Nephron (organoid): Measurements from ENCODE around the gene EXOSC2.

Experiments
- H3K27ac Mint-ChIP-seq, 3 experiments: 2 replicates each; pipeline ENCODE4 v1.8.0; 2020; ENCODE audit warnings: mixed read lengths in 3 of 3, mild to moderate bottlenecking in 2 of 3, moderate library complexity in 1 of 3
- H3K27me3 Mint-ChIP-seq: 2 replicates; pipeline ENCODE4 v1.8.0; 2021; ENCODE audit warnings: low read depth, mild to moderate bottlenecking, moderate library complexity, mixed read lengths
- H3K36me3 Mint-ChIP-seq: 2 replicates; pipeline ENCODE4 v1.8.0; 2020; ENCODE audit warnings: low read depth, mixed read lengths
- H3K4me1 Mint-ChIP-seq: 2 replicates; pipeline ENCODE4 v1.8.0; 2020; ENCODE audit warnings: mixed read lengths
- H3K4me3 Mint-ChIP-seq, 3 experiments: 2 replicates each; pipeline ENCODE4 v1.8.0; 2020; ENCODE audit warnings: mild to moderate bottlenecking in 3 of 3, mixed read lengths in 3 of 3, moderate library complexity in 2 of 3
- H3K9me3 Mint-ChIP-seq: 2 replicates; pipeline ENCODE4 v1.8.0; 2020; ENCODE audit warnings: mixed read lengths
- TF ChIP-seq, protein P1 (sequence below), 3 experiments: fragments of 200-600 bp; sonication (generic); IDR thresholded peaks; one replicate each; pipeline ENCODE4 v1.5.0; 2021; ENCODE audit warnings: antibody characterized with exemption in 3 of 3; ENCODE audit not compliant: unreplicated experiment in 3 of 3

Gene EXOSC2

DNA sequence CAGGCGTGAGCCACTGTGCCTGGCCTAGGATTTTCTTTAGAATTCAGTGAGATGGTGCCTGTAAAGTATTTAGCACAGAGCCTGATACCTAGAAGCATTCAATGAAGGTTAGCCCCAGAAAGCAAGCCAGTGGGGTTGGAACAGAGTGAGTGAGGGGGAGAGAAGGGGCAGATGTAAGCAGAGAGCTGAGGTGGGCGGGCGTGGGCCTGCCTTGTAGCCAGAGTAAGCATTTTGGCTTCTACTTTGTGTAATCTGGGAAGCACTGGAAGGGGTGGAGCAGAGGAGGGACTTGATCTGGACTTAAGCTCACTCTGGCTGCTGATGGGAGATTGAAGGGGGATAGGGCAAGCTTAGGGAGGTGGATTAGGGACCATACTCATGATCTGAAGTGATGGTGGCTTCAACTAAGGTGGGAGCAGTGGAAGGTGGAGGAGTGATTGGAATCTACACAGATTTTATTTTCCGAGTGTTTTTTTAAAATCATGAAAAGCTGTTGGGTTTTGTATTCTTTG lies 2.6 kb downstream of the EXOSC2 start:
- Mint-ChIP-seq H3K36me3 (peaks cover 45% of the 10 kb centered on the region), H3K27ac (no peak overlapping the region), H3K4me1 (peaks cover 23% of the 10 kb centered on the region), H3K4me3 (peak overlapping the region in 2 of 3 experiments; percentile 36 to 38), H3K27me3 (no peaks in the 10 kb centered on the region), H3K9me3 (no peaks in the 10 kb centered on the region)
- TF ChIP-seq, protein P1, sequence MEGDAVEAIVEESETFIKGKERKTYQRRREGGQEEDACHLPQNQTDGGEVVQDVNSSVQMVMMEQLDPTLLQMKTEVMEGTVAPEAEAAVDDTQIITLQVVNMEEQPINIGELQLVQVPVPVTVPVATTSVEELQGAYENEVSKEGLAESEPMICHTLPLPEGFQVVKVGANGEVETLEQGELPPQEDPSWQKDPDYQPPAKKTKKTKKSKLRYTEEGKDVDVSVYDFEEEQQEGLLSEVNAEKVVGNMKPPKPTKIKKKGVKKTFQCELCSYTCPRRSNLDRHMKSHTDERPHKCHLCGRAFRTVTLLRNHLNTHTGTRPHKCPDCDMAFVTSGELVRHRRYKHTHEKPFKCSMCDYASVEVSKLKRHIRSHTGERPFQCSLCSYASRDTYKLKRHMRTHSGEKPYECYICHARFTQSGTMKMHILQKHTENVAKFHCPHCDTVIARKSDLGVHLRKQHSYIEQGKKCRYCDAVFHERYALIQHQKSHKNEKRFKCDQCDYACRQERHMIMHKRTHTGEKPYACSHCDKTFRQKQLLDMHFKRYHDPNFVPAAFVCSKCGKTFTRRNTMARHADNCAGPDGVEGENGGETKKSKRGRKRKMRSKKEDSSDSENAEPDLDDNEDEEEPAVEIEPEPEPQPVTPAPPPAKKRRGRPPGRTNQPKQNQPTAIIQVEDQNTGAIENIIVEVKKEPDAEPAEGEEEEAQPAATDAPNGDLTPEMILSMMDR (IDR thresholded peaks at IDR 0.05; ENCODE audit: unreplicated experiment in 3 of 3): no peak

DNA sequence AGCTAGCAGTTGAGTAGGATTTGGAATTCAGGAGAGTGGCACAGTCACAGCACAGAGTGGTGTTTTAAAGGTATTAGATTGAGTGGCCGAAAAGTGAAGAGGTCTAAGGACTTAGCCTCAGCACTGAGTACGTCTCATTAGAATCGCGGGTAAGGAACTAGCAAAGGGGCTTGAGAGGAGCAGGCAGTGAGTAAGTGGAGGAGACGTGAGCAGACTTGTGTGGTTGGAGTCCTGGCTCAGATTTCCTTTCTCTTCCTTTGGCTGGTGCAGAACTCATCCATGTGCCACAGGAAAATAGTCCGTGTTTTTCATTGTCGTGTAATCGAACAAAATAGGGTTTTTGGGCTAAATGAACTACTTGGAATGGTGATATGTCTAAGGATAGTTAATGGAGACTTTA lies 3.4 kb downstream of the EXOSC2 start:
- H3K27ac Mint-ChIP-seq: no peak overlapping the region
- H3K9me3 Mint-ChIP-seq: no peaks in the 10 kb centered on the region
- TF ChIP-seq, protein P1 (IDR thresholded peaks at IDR 0.05; ENCODE audit: unreplicated experiment in 3 of 3): no peak

DNA sequence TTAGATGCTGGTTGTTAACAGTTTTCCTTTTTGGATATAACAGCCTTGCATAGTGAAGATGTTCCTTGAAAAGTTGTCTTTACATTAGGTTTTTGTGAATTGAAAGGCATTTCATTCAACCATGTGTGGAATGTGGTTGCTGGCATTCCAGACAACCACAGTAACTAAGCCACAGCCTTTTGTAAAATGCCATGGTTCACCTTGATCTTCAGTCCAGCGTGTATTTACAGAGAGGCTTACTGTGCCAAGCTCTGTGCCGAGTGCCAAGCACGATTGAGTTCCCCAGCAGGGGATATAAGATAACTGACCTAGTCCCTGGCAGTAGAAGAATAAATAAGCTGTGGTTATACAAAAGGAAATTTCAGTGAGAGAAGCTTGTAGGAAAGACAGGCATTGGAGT lies 4.9 kb downstream of the EXOSC2 start:
- H3K4me3 Mint-ChIP-seq: no peak overlapping the region
- TF ChIP-seq, protein P1 (IDR thresholded peaks at IDR 0.05; ENCODE audit: unreplicated experiment in 3 of 3): no peak
- H3K4me1 Mint-ChIP-seq: peaks cover 30% of the 10 kb centered on the region
- no peaks in the 10 kb centered on the region for H3K9me3 Mint-ChIP-seq
- peaks cover 68% of the 10 kb centered on the region for H3K36me3 Mint-ChIP-seq
- H3K27me3 Mint-ChIP-seq: no peaks in the 10 kb centered on the region
- no peak overlapping the region for H3K27ac Mint-ChIP-seq

More for the DNA sequence above, 3.4 kb downstream of the EXOSC2 start:
- no peaks in the 10 kb centered on the region for H3K27me3 Mint-ChIP-seq
- peak overlapping the region in 2 of 3 experiments; percentile 14 to 20 for H3K4me3 Mint-ChIP-seq
- peaks cover 28% of the 10 kb centered on the region for H3K4me1 Mint-ChIP-seq
- peaks cover 53% of the 10 kb centered on the region for H3K36me3 Mint-ChIP-seq

DNA sequence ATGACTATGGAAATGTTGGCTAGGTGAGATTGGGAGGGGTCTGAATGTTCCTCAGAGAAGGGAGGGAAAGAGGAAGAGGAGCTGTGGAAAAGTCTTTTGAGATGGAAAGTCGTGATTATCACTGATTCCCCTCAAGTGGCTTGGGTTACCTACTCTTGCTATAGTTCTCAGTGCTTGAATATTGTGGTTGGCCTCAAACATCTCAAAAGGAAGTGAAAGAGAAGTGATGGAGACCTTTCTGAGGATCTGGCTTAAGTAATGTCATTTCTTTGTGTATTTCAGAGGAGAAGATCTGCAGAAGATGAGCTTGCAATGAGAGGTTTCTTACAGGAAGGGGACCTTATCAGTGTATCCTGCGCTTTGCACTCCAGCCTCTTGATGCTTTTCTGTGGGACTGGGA lies 5.5 kb downstream of the EXOSC2 start:
- Mint-ChIP-seq H3K4me3 (no peak overlapping the region), H3K4me1 (peaks cover 28% of the 10 kb centered on the region), H3K9me3 (no peaks in the 10 kb centered on the region)

DNA sequence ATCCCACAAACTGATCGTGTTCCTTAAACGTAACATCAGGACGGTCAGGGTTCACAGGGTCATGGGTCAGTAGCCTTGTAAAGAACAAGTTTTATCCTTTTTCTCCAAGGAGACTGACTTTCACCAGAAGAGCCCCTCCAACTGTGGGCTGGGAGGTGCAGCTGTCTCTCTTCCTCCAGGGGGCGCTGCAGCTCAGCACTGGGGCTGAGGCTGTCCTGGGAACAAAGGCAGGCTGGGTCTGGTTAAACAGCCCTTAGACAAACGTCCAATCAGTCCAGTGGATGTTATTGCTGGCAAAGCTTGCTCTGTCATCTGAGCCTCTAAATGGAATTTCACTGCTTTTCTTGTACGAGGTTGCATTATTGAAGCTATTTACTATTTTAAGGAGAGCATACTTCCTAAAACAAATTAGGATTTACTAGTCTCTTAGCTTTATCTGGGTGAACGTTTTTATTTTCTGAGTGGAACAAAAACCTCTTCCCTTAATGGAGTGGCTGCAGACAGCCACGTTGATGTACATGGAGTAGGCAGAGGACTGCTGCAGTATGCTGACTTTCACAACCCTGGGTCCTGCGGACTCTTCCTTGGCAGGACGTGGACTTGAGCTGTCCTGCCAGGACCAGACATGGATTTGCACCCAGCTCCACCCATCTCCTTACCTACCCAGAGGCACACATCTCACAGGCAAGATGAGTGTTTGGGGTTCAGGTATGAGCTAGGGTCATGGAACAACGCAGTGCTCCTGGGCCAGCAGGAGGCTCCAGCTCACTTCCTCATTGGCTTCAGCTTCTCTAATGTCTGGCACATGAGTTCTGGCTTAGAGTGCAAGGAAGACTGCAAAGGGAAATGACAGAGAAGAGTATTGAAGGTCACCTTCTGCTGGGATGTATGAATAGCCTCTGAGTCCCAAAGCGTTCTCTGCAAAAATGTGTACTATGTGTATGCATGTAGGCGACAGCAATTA lies 7.8 kb downstream of the EXOSC2 start:
- H3K9me3 Mint-ChIP-seq: no peaks in the 10 kb centered on the region
- H3K4me3 Mint-ChIP-seq: no peak overlapping the region
- H3K27ac Mint-ChIP-seq: peak overlapping the region in 2 of 3 experiments; percentile 65 to 72
- peaks cover 17% of the 10 kb centered on the region for H3K4me1 Mint-ChIP-seq
- peaks cover 72% of the 10 kb centered on the region for H3K36me3 Mint-ChIP-seq
- TF ChIP-seq, protein P1 (IDR thresholded peaks at IDR 0.05; ENCODE audit: unreplicated experiment in 3 of 3): peak; percentile 91 to 95 (median 94)
- H3K27me3 Mint-ChIP-seq: no peaks in the 10 kb centered on the region

More for the DNA sequence above, 5.5 kb downstream of the EXOSC2 start:
- Mint-ChIP-seq H3K27ac (no peak overlapping the region), H3K27me3 (no peaks in the 10 kb centered on the region), H3K36me3 (peaks cover 73% of the 10 kb centered on the region)
- TF ChIP-seq, protein P1 (IDR thresholded peaks at IDR 0.05; ENCODE audit: unreplicated experiment in 3 of 3): no peak
